ENCODE measurements around the gene SIX2.

Gene SIX2

GRCh38 chr2:45000921-45001868, 8.1 kb downstream of the SIX2 start:
- no peak for DNase-seq

DNA sequence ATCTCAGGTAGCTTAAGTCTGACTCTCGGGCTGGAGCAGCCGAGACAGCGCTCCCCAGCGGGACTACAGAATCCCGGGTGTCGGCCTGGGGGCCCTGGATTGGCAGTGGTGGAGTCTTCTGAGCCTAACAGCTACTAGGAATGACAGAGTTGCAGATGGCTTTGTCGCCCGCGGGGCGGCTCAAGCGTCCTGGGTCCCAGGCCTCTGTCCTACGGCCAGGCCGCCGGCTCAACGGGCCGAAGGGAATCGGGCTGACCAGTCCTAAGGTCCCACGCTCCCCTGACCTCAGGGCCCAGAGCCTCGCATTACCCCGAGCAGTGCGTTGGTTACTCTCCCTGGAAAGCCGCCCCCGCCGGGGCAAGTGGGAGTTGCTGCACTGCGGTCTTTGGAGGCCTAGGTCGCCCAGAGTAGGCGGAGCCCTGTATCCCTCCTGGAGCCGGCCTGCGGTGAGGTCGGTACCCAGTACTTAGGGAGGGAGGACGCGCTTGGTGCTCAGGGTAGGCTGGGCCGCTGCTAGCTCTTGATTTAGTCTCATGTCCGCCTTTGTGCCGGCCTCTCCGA, 8.8 kb downstream of the SIX2 start:
- DNase-seq, result no peak

DNA sequence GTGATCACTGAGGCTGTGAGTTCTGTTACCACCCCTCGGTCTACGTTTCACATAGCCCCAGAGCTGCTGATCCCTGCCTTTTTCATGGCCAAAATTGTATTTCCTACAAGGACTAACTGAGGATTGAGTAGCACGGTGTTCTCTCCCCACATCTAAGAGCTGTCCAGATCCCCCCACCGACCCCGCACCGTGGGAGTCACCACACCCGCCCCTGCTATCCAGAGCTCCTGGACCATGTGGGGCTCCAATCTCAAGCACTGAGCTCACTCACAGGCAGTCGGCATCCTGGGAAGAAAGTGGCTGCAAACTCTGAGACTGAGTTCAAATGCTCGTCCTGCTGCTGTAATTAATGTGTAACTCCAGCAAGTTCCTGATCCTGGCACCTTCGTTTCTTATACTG, 9.7 kb downstream of the SIX2 start:
- no peak for DNase-seq

- no peak for DNase-seq
These were observed 11.3 kb downstream of the SIX2 start for GRCh38 chr2:44997963-44998362.

GRCh38 chr2:44996356-44996755, 12.9 kb downstream of the SIX2 start:
- no peak for DNase-seq

- DNase-seq, result no peak
These were observed 14.9 kb downstream of the SIX2 start for GRCh38 chr2:44994377-44994776.

DNA sequence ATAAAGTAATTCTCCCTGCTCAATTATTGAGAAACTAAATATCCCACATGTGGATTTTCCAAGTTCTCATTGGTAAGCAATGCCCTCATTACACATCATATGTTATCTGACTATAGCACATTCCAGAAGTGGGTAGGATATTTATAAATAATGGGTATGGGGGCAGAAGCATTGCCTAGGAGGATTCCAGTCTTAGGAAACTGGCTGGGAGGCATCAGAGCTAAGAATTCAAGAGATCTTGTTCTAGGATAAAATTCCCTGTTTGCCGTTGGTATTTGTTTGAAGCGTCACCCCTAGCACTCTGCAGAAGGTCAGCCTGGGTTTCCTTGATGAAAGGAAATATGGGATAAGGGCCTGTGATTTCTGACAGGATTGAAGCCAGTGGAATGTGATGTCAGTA, 20.1 kb downstream of the SIX2 start:
- DNase-seq, result no peak

DNA sequence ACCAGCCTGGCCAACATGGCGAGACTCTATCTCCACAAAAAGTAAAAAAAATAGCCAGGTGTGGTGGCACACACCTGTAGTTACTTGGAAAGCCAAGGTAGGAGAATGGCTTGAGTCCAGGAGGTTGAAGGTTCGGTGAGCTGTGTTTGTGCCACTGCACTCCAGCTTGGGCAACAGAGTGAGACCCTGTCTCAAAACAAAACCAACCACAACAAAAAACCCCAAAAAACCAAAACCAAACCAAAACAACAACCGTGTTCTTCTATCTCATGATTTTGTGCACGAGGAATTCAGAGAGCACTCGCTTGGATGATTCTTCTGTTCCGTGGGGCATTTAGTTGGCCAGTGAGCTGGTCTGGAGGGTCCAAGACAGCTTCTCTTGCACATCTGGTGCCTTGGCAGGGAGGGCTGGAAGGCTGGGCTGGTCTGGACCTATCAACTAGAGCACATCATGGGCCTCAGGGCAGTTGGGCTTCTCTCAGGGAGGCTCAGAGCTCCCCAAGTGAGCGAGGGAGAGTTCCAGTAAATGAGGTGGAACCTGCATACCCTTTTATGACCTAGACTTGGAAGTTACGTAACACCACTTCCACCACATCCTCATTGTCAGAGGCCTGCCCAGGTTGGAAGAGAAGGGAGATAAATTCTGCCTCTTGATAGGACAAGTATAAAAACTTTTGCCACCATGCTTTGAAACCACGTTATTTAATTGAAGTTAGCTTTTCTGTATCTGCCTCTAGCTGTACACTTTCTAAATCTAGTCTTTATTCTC, 25.2 kb downstream of the SIX2 start:
- DNase-seq, result no peak

- peak; percentile 53 for DNase-seq
These were observed 27.5 kb downstream of the SIX2 start for GRCh38 chr2:44981714-44982108.

DNA sequence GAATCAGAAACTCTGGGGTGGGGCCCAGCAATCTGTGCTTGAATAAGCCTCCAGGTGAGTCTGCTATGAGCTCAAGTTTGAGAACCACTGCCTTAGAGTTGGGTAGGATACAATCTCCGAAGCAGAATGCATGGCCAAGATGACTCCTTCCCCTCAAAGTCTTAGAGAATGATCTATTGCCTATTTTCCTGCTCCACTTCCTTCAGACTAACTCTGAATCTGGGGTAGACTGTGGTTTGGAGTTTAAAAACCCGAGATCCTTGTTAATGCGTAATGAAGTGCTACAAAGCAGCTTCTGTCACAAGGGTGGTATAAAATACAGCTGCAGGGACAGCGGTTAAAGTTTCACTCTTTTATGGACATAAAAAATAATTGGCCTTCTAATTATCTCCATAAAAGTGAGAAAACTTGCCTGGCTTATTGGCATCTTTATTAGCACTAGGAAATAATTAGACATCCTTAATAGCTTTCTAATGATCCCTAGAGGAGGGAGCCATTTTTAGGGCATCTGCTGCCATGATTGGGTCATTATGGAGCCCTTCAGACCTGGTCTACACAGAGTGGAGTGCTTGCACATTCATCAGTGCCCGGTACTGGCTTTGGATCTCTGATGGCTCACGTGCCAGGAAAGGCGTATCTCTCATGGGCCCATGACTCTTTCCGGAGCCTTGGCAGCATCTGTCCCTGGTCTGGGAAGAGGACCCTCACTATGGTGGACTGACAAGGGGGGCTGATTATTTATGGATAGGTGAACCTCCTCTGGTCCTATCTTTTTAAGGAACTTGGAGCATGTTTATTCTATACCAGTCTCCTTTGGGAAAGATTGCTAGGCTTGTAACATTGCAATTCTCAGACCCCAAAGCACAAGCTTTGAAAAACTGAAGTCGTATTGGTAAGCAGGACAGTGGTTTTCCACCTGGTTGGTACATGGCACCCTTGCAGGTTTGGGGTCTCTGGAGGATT, 28.2 kb downstream of the SIX2 start:
- DNase-seq, result no peak

- no peak for DNase-seq
These were observed 29.7 kb downstream of the SIX2 start for GRCh38 chr2:44979581-44979980.

GRCh38 chr2:44975571-44976450, 33.4 kb downstream of the SIX2 start:
- no peak for DNase-seq

DNA sequence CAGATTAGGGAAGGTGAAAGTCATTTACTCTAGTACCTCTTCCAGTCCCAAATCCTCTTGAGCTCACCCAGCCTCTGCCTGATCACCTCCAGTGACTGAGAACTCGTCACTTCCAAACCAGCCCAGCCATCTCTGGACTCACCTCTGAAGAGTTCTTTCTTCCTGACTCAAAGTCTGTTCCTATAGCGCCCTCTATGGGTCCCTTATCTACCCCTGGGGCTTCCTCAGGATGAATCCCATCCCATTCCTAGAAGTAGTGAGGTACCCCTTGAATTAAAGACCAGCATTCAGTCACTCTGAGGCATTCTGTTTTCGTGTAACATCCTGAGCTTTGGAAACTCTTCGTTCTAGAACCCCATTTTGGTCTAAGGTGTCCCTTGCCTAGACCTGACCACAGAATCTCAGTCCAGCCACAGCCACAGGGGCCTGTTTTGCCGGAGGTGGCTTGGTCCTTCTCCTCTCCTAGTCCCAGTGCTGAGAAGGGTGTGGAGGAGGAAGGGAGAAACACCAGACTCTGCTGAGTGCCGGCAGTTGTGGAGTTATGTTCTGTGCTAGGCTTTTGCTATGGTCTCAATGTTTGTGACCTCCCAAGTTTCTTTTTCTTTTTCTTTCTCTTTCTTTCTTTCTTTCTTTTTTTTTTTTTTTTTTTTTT, 35.1 kb downstream of the SIX2 start:
- no peak for DNase-seq

DNA sequence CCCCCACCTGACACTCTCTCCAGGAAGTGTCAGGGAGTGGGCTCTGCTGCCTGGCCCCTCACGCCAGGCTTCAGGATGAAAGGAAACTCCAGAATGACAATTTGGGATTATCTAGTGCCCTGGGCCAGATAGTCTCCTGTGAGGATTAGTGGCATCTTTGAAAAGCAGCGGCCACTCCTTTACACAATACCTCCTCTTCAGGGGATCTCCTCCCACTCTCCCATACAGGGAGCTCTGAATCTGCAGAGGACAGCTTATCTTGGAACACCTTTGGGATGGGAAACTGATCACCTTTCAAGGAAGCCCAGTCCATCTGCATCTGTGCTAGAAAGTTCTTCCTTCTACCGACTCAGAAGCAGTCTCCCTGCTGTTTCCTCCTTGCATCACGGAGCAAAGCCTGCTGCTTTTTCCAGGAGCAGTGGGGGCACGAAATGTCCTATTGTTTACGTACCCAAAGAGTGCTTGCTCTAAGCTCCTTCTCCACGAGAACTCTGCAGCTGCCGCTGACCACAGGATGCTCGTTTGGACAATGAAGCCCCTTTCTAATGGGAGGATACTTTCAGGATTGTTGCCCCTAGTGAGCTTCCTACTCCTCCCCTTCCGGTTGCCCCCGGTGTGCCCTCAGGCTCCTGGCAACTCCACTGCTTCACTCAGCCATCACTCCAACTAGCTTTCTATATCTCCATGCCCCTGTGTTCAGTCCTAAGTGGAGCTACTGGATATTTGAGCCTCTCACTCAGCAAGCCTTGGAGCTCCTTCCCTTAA, 36.3 kb downstream of the SIX2 start:
- no peak for DNase-seq

GRCh38 chr2:44970846-44971450, 38.3 kb downstream of the SIX2 start:
- no peak for DNase-seq

- DNase-seq, result no peak
These were observed 39.3 kb downstream of the SIX2 start for GRCh38 chr2:44969936-44970335.

GRCh38 chr2:44967727-44968432, 41.4 kb downstream of the SIX2 start:
- DNase-seq, result no peak

- DNase-seq, result no peak
These were observed 42.2 kb downstream of the SIX2 start for GRCh38 chr2:44967056-44967455.

GRCh38 chr2:44965684-44966083, 43.6 kb downstream of the SIX2 start:
- DNase-seq, result no peak
